Measurements from ENCODE around the gene MLH1. TPM values are rescaled to one million over a fixed set of nuclear protein-coding genes. Genes with fewer than 3 reads are reported as not detected.

The MLH1 gene
- total RNA-seq, 2 experiments from 2014 or later = 89.6 to 93.7 TPM

- ChIA-PET POLR2A (no interaction called here), CTCF (interaction anchor here (0.8 to 1.6 kb wide), 6 partner anchors 32 to 122 kb away, joined by 3 to 7 read pairs (median 4); no protein-coding TSS in a partner anchor)
- Mint-ChIP-seq H3K36me3 (ENCODE audit: low read depth) (peaks cover 52% of the 10 kb centered on the region), H3K4me3 (peak overlapping the region; percentile 59), H3K4me1 (ENCODE audit: low read depth) (peaks cover 41% of the 10 kb centered on the region), H3K27me3 (no peaks in the 10 kb centered on the region), H3K9me3 (no peaks in the 10 kb centered on the region), H3K27ac (no peak overlapping the region)
- ATAC-seq (no peak), DNase-seq (no peak)
- intact Hi-C loops (cut with micrococcal nuclease) = no loop called here
- TF ChIP-seq CTCF (IDR thresholded peaks at IDR 0.05) = no peak
These were observed 3.8 kb upstream of the MLH1 start for GRCh38 chr3:36989568-36989967.

- TF ChIP-seq CTCF (IDR thresholded peaks at IDR 0.05) = no peak
- ChIA-PET CTCF (interaction anchor here (1.0 to 2.6 kb wide), 2 partner anchors 11 to 32 kb away, joined by 3 to 8 read pairs; no protein-coding TSS in a partner anchor), POLR2A (interaction anchor here (3.6 kb wide), 1 partner anchor 46 kb away, joined by 20 read pairs; the partner anchor contains the start of gene TRANK1)
- peaks cover 43% of the 10 kb centered on the region for H3K36me3 Mint-ChIP-seq (ENCODE audit: low read depth)
- no peak overlapping the region for H3K4me3 Mint-ChIP-seq
- no peak overlapping the region for H3K27ac Mint-ChIP-seq
- ATAC-seq (no peak), DNase-seq (peak; percentile 35)
- intact Hi-C loops (cut with micrococcal nuclease) = loop anchor here (10.0 kb wide), 1 partner anchor 224 kb away; no protein-coding TSS in a partner anchor
- H3K4me1 Mint-ChIP-seq (ENCODE audit: low read depth) = peaks cover 40% of the 10 kb centered on the region
- H3K9me3 Mint-ChIP-seq = no peaks in the 10 kb centered on the region
- H3K27me3 Mint-ChIP-seq = no peaks in the 10 kb centered on the region
These were observed 2.2 kb upstream of the MLH1 start for GRCh38 chr3:36991147-36991546.

- H3K27ac Mint-ChIP-seq = no peak overlapping the region
- no peak overlapping the region for H3K4me3 Mint-ChIP-seq
- H3K27me3 Mint-ChIP-seq = no peaks in the 10 kb centered on the region
- no peak for TF ChIP-seq CTCF (IDR thresholded peaks at IDR 0.05)
- H3K4me1 Mint-ChIP-seq (ENCODE audit: low read depth) = peaks cover 47% of the 10 kb centered on the region
- H3K9me3 Mint-ChIP-seq = no peaks in the 10 kb centered on the region
- DNase-seq = peak; percentile 37
- no peak for ATAC-seq
- ChIA-PET POLR2A (interaction anchor here (0.5 to 3.6 kb wide), 12 partner anchors 22 to 440 kb away, joined by 3 to 20 read pairs (median 3); partner anchors contain the start of gene TRANK1), CTCF (interaction anchor here (1.0 to 2.6 kb wide), 6 partner anchors 12 to 221 kb away, joined by 3 to 13 read pairs (median 4); no protein-coding TSS in a partner anchor)
- intact Hi-C loops (cut with micrococcal nuclease) = loop anchor here (10.0 kb wide), 1 partner anchor 223 kb away; no protein-coding TSS in a partner anchor
- H3K36me3 Mint-ChIP-seq (ENCODE audit: low read depth) = peaks cover 46% of the 10 kb centered on the region
These were observed 1.2 kb upstream of the MLH1 start for GRCh38 chr3:36991923-36992805.

GRCh38 chr3:36992806-36993325 lies 452 bp upstream of the MLH1 start, which contains the start of gene EPM2AIP1:
Gene EPM2AIP1, minus strand, starts transcription at chr3:36993131. Its CDS starts 54 bp downstream, at chr3:36993077.
- DNase-seq = no peak
- CTCF ChIA-PET = interaction anchor here (1.0 to 1.4 kb wide), 4 partner anchors 34 to 221 kb away, joined by 3 to 13 read pairs (median 4); no protein-coding TSS in a partner anchor
- Mint-ChIP-seq H3K27me3 (no peaks in the 10 kb centered on the region), H3K4me3 (no peak within 1 kb of the TSS), H3K27ac (no peak within 1 kb of the TSS), H3K9me3 (no peaks in the 10 kb centered on the region), H3K4me1 (ENCODE audit: low read depth) (peaks cover 46% of the 10 kb centered on the region), H3K36me3 (ENCODE audit: low read depth) (peaks cover 47% of the 10 kb centered on the region)
- intact Hi-C loops (cut with micrococcal nuclease) = loop anchor here (10.0 kb wide), 1 partner anchor 222 kb away; no protein-coding TSS in a partner anchor
- peak; percentile 24 for TF ChIP-seq CTCF (IDR thresholded peaks at IDR 0.05)
- POLR2A ChIA-PET = interaction anchor here (0.8 to 3.6 kb wide), 11 partner anchors 23 to 249 kb away, joined by 3 to 20 read pairs (median 3); partner anchors contain the start of gene TRANK1
- peak; percentile 89 for ATAC-seq

Measured in activated CD8-positive, alpha-beta T cell treated with anti-CD3 and anti-CD28 coated beads for 36 hours (primary cell).